Left ventricle myocardium inferior (tissue), 1 donor: Measurements from ENCODE around the gene ST6GALNAC3. TPM values are rescaled to one million over a fixed set of nuclear protein-coding genes. Genes with fewer than 3 reads are reported as not detected.
A peak's percentile ranks its signal among the peaks of the same experiment; 100 is the strongest.

Experiments used
- DNase-seq: peaks from one replicate; pipeline ENCODE4 v3.0.0-alpha.2; 2020
- H3K27ac ChIP-seq: fragments of 200-600 bp; replicated peaks from 2 replicates; pipeline ENCODE4 v1.8.0; 2021
- H3K27me3 ChIP-seq: fragments of 200-600 bp; 2 replicates; pipeline ENCODE4 v1.8.0; 2021; ENCODE audit warnings: low read depth
- H3K36me3 ChIP-seq: fragments of 200-600 bp; 2 replicates; pipeline ENCODE4 v1.8.0; 2021
- H3K4me1 ChIP-seq: fragments of 200-600 bp; 2 replicates; pipeline ENCODE4 v1.8.0; 2021
- H3K4me3 ChIP-seq: fragments of 200-600 bp; 2 replicates; pipeline ENCODE4 v1.8.0; 2021; ENCODE audit warnings: mild to moderate bottlenecking, moderate library complexity
- H3K9me3 ChIP-seq: fragments of 200-600 bp; replicated peaks from 2 replicates; pipeline ENCODE4 v1.8.0; 2021
- intact Hi-C: fragments of 100-400 bp; cut with micrococcal nuclease; formaldehyde crosslinking; loops from one replicate; pipeline ENCODE4 v1.11.0; 2022
- total RNA-seq: library from RNA; stranded (reverse); fragmentation: NEBNext Ultra II Directional; extraction: Animal tissue kit (Norgen Biotek cat#: 25700); gene quantifications from one replicate; pipeline ENCODE4 v1.2.1, GENCODE V29; 2021
- TF ChIP-seq, protein P1 (sequence below): fragments of 200-600 bp; IDR thresholded peaks from 2 replicates; pipeline ENCODE4 v1.8.0; 2021; ENCODE audit warnings: antibody characterized with exemption, mild to moderate bottlenecking, borderline replicate concordance
- donor health status: DM: no; HTN: yes; CAD: no; lungs with severe emphysema.

ST6GALNAC3 gene
- total RNA-seq, 1 donor from 2014 or later: 4.5 TPM

DNA sequence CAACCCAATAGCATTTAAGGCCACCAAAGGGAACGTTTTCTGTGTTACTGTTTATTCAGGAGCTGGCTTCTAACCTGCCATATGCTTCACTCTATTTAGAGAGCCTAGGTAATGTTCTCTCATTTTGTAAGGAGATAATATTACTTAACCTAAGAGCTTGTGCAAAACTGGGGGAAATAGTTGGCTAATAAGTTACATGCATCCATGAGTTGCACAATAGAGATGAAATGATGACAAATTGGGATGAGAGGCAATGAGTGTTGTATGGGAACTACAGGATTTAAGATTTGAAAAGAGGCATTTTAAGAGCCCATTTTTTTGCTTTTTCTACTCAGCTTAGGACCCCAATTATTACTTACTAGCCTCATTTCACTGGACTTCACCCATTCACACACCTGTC lies 151.0 kb downstream of the ST6GALNAC3 start:
- no peak for DNase-seq
- H3K4me1 ChIP-seq: peaks cover 14% of the 10 kb centered on the region
- peaks cover 4% of the 10 kb centered on the region for H3K9me3 ChIP-seq
- no peak overlapping the region for H3K4me3 ChIP-seq
- TF ChIP-seq, protein P1, sequence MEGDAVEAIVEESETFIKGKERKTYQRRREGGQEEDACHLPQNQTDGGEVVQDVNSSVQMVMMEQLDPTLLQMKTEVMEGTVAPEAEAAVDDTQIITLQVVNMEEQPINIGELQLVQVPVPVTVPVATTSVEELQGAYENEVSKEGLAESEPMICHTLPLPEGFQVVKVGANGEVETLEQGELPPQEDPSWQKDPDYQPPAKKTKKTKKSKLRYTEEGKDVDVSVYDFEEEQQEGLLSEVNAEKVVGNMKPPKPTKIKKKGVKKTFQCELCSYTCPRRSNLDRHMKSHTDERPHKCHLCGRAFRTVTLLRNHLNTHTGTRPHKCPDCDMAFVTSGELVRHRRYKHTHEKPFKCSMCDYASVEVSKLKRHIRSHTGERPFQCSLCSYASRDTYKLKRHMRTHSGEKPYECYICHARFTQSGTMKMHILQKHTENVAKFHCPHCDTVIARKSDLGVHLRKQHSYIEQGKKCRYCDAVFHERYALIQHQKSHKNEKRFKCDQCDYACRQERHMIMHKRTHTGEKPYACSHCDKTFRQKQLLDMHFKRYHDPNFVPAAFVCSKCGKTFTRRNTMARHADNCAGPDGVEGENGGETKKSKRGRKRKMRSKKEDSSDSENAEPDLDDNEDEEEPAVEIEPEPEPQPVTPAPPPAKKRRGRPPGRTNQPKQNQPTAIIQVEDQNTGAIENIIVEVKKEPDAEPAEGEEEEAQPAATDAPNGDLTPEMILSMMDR: no peak
- intact Hi-C loops: no loop called here
- H3K27ac ChIP-seq: no peak overlapping the region
- no peaks in the 10 kb centered on the region for H3K36me3 ChIP-seq
- no peaks in the 10 kb centered on the region for H3K27me3 ChIP-seq

DNA sequence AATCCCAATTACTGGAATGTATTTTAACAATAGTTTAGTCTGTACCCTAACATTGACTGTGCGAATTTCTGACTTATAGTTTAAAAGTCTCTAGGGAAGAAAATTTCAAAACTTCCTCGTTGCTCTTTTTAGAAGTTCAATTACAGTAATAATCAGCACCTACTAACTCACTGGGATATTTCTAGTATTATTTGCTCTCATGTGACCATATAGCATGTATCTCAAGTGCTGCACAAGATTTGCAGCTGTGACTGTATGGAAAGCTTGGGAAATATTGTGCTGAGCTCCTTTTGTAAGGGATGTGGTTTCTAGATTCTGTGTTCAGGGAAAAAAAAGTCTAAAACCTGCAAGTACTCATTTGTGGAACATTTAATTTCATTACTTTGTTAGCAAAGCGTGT lies 153.1 kb downstream of the ST6GALNAC3 start:
- Histone ChIP-seq H3K27ac (no peak overlapping the region), H3K4me3 (no peak overlapping the region), H3K27me3 (no peaks in the 10 kb centered on the region), H3K4me1 (peaks cover 14% of the 10 kb centered on the region), H3K36me3 (no peaks in the 10 kb centered on the region), H3K9me3 (peaks cover 3% of the 10 kb centered on the region)
- DNase-seq: no peak
- intact Hi-C loops: no loop called here
- TF ChIP-seq, protein P1: no peak

DNA sequence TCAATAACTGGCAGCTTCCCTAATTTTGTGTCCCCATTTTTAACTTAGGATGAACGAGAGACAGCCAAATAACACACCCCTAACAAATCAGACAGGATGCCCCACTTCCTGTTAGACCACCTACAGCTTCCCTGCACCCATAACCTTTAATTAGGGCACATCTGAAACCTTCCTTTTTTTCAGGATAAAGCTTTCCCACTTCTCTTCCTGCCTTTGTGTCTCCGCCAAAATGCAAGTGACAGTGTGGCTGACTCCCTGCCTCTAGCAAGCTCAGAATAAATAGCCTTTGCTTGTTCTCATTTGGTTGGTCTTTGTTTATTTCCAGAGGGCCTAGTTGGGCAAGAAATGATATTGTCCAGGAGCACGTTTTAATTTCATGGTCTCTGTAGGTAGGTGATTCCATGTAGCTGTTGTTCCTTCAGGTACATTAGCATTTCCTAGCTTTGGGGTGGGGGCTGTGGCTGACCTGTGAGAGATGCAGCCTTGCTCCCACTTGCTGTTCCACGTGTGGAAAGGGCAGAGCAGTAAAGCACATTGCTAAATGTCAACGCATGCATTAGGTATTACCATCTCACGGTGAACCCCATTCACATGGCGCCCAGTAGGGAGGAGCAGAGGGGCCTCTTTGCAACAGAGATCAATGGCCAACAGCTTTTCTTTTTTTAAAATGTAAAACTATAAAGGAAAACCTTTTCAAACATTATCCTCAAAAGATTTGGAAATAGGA lies 154.9 kb downstream of the ST6GALNAC3 start:
- H3K4me1 ChIP-seq: peaks cover 14% of the 10 kb centered on the region
- no peak overlapping the region for H3K4me3 ChIP-seq
- no peaks in the 10 kb centered on the region for H3K9me3 ChIP-seq
- intact Hi-C loops: no loop called here
- no peaks in the 10 kb centered on the region for H3K36me3 ChIP-seq
- TF ChIP-seq, protein P1: no peak
- H3K27me3 ChIP-seq: no peaks in the 10 kb centered on the region
- peak overlapping the region; percentile 15 for H3K27ac ChIP-seq
- no peak for DNase-seq

DNA sequence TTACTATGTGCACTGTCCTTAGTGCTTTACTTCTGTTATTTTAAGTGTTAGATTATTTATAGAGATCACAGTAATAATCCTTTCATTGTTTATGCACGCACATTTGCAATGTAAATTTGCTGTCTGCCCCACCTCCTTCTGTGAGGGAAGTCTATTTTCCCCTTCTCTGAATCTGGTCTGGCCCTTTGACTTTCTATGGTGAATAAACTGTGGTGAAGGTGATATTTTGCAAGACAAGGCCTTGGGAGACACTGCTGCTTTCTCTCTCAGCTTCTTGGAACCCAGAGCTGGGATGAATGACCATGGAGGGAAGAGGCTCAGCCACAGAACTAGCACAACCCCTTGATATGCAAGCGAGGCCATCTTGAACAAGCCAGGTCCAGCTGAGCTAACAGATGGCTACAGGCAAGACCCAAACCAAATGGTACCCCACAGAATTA lies 156.3 kb downstream of the ST6GALNAC3 start:
- TF ChIP-seq, protein P1: no peak
- Histone ChIP-seq H3K36me3 (no peaks in the 10 kb centered on the region), H3K4me3 (no peak overlapping the region), H3K27ac (no peak overlapping the region), H3K4me1 (peaks cover 14% of the 10 kb centered on the region), H3K27me3 (no peaks in the 10 kb centered on the region), H3K9me3 (no peaks in the 10 kb centered on the region)
- DNase-seq: no peak
- intact Hi-C loops: no loop called here

DNA sequence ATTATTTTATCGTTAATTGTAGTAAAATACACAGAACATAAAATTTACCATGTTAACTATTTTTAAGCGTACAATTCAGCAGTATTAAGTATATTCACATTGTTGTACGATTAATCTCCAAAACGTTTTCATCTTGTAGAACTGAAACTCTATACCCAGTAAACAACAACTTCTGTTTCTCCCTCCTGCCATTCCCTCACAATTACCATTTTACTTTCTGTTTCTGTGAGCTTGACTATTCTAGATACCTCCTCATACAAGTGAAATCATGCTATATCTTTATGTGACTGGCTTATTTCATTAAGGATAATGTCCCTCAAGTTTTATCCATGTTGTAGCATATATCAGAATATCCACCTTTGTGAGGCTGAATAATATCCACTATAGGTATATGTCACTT lies 156.8 kb downstream of the ST6GALNAC3 start:
- no peak for DNase-seq
- intact Hi-C loops: no loop called here
- H3K9me3 ChIP-seq: no peaks in the 10 kb centered on the region
- no peaks in the 10 kb centered on the region for H3K27me3 ChIP-seq
- no peak overlapping the region for H3K4me3 ChIP-seq
- TF ChIP-seq, protein P1: no peak
- H3K4me1 ChIP-seq: peaks cover 14% of the 10 kb centered on the region
- no peaks in the 10 kb centered on the region for H3K36me3 ChIP-seq
- no peak overlapping the region for H3K27ac ChIP-seq
